Stimulated activated naive CD8-positive, alpha-beta T cell treated with anti-CD3 and anti-CD28 coated beads, Interleukin-15, Interleukin-2, amounts not matched to agents 100 ng/mL and 50 ng/mL, for 24 hours (primary cell): ENCODE data around the gene ATP10A.

ENCODE experiments used
- H3K27ac Mint-ChIP-seq: one replicate; pipeline ENCODE4 v1.8.0; 2021; ENCODE audit warnings: mild to moderate bottlenecking, mixed read lengths
- H3K27me3 Mint-ChIP-seq: one replicate; pipeline ENCODE4 v1.8.0; 2021; ENCODE audit warnings: mixed read lengths
- H3K36me3 Mint-ChIP-seq: one replicate; pipeline ENCODE4 v1.8.0; 2021; ENCODE audit warnings: low read depth, mixed read lengths
- H3K4me1 Mint-ChIP-seq: one replicate; pipeline ENCODE4 v1.8.0; 2021; ENCODE audit warnings: low read depth, mixed read lengths
- H3K4me3 Mint-ChIP-seq: one replicate; pipeline ENCODE4 v1.8.0; 2021; ENCODE audit warnings: mild to moderate bottlenecking, mixed read lengths
- H3K9me3 Mint-ChIP-seq: one replicate; pipeline ENCODE4 v1.8.0; 2021; ENCODE audit warnings: mixed read lengths

The ATP10A gene

DNA sequence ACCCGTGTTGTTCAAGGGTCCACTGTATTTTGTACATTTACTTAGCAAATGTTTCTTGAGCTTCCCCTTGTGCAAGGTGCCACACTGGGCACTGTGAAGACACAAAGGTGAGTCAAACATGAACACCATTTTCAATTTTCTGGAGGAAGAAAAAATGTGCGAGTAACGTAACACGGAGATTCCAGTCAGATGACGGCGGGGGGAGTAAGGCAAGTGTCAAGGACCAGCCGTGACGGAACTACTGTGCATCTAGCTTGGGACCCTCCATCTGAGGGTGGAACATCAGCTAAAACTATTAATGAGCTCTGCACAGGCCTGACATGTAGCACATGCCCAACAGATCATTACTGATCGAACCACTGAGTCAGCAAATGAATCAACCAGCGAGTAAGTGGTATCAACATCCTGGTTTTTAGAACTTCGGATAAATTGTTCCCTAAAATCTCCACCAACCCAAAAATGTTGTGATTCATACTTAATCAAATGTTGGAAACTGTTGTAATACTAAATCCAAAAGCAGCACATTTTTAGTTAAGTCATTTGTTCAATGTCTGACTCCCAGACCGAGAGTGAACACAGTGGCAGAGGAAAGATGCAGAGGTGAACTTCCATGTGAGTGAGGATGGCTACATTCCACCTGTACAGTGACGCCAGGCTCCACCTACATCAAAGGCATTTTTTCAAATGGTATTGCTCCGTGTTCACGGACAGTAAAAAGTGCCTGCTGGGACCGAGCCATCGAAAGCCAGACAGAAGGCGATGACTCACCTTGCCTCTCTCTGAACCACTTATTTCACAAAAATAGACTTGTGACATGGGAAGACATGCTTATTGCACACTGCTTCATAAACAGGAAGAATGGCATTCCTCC lies 172.2 kb downstream of the ATP10A start:
- Mint-ChIP-seq H3K4me3 (no peak overlapping the region), H3K27ac (no peak overlapping the region), H3K9me3 (no peaks in the 10 kb centered on the region), H3K4me1 (no peaks in the 10 kb centered on the region), H3K36me3 (peaks cover 40% of the 10 kb centered on the region), H3K27me3 (no peaks in the 10 kb centered on the region)

DNA sequence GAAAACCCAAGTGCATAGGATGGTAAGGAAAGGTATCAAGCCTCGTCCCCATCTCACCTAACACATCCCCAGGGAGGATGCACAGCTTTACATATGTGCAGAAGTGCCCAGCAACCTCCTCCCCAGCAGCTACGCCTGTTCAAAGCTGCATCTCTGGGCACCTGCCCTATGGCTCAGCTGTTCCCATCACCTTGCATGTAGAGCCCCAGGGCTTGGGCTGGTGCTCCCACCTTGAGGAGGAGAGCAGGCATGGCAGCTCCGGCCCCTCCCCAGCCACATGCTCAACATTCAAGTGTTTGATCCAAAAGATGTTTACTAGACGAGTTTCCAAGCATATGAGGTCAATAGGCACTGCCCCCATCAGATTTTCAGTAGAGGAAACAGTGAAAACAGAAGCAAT lies 173.5 kb downstream of the ATP10A start:
- Mint-ChIP-seq H3K36me3 (peaks cover 48% of the 10 kb centered on the region), H3K27me3 (no peaks in the 10 kb centered on the region), H3K4me3 (no peak overlapping the region), H3K4me1 (no peaks in the 10 kb centered on the region), H3K9me3 (no peaks in the 10 kb centered on the region), H3K27ac (no peak overlapping the region)

DNA sequence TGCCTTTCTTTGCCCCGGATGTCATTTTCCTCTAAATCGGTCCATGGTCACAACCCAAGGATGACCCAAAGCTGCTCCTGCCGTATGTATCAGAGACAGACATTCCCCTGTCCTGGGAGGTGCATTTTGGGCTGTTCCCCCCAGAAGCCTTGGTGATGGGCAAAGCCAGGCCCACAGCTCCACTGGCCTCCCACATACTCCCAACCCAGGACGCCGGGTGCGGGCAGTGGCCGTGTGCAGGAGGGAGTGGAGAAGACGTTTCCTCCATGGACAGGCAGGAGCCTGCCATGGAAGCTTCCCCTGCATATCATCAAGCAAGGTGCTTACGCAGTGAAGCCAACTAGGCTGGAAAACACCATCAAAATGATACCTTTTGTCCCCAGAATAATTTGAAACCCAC lies 175.0 kb downstream of the ATP10A start:
- H3K4me3 Mint-ChIP-seq, result no peak overlapping the region
- H3K9me3 Mint-ChIP-seq, result no peaks in the 10 kb centered on the region
- no peaks in the 10 kb centered on the region for H3K27me3 Mint-ChIP-seq
- H3K4me1 Mint-ChIP-seq, result no peaks in the 10 kb centered on the region
- no peak overlapping the region for H3K27ac Mint-ChIP-seq
- peaks cover 53% of the 10 kb centered on the region for H3K36me3 Mint-ChIP-seq

DNA sequence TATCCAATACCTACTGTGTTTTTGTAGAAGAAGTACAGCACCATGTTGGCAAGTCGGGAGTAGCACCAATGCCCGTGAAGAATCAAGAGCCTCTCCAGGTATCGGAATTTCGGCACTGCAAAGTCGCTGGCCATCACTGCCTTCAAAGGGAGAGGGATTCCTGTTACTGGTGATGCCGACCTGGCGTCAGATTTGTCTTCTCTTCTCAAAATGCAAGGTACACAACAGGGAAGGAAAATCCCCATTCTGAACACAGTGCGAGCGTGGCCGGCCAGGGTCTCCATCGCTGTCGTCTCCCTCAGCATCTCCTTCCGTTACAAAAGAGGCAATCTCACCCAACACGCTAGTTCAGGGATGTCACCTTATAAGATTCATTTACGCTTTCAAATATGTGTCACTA lies 175.4 kb downstream of the ATP10A start:
- Mint-ChIP-seq H3K4me1 (no peaks in the 10 kb centered on the region), H3K27ac (no peak overlapping the region), H3K36me3 (peaks cover 53% of the 10 kb centered on the region), H3K27me3 (no peaks in the 10 kb centered on the region), H3K4me3 (no peak overlapping the region), H3K9me3 (no peaks in the 10 kb centered on the region)

DNA sequence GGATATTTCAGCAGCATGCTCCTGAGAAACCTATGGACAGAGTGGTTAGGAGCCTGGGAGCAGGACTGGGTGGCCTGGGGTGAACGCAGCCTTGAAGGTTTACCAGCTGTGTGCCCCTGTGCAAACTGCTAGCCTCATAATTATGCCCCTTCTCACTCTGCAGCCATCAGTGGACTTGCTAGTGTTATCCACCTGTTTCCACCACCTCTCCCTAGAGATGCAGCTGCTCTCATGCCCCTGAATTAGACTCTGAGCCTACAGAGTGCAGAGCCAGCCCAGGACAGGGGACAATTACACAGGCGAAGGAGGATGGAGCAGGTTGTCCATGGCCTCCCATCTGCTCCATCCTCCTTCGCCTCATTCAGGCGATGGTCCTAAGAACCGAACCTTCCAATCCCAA lies 175.9 kb downstream of the ATP10A start:
- H3K9me3 Mint-ChIP-seq, result no peaks in the 10 kb centered on the region
- no peaks in the 10 kb centered on the region for H3K4me1 Mint-ChIP-seq
- no peak overlapping the region for H3K4me3 Mint-ChIP-seq
- H3K27ac Mint-ChIP-seq, result no peak overlapping the region
- H3K27me3 Mint-ChIP-seq, result no peaks in the 10 kb centered on the region
- H3K36me3 Mint-ChIP-seq, result peaks cover 49% of the 10 kb centered on the region

DNA sequence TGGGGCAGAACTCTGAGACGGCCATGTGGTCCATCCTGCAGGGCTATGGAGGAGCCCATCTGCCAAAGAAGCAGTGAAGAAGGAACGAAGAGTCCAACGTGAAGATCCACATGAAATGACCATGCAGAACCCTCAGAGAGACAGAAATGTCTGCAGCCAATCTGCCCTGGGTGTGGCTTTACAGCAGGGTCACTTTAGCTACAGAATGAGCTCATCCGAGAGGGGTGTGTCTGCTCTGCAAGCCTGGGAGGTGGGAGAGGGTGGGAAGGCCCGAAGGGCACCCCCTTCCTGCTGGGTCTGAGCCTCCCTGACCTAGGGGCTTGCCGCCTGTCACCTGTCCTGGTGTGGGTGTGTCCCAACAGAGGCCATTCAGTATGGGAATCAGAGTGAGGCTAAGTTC lies 176.3 kb downstream of the ATP10A start:
- Mint-ChIP-seq H3K27me3 (no peaks in the 10 kb centered on the region), H3K9me3 (no peaks in the 10 kb centered on the region), H3K4me3 (no peak overlapping the region), H3K36me3 (peaks cover 50% of the 10 kb centered on the region), H3K4me1 (no peaks in the 10 kb centered on the region), H3K27ac (no peak overlapping the region)

DNA sequence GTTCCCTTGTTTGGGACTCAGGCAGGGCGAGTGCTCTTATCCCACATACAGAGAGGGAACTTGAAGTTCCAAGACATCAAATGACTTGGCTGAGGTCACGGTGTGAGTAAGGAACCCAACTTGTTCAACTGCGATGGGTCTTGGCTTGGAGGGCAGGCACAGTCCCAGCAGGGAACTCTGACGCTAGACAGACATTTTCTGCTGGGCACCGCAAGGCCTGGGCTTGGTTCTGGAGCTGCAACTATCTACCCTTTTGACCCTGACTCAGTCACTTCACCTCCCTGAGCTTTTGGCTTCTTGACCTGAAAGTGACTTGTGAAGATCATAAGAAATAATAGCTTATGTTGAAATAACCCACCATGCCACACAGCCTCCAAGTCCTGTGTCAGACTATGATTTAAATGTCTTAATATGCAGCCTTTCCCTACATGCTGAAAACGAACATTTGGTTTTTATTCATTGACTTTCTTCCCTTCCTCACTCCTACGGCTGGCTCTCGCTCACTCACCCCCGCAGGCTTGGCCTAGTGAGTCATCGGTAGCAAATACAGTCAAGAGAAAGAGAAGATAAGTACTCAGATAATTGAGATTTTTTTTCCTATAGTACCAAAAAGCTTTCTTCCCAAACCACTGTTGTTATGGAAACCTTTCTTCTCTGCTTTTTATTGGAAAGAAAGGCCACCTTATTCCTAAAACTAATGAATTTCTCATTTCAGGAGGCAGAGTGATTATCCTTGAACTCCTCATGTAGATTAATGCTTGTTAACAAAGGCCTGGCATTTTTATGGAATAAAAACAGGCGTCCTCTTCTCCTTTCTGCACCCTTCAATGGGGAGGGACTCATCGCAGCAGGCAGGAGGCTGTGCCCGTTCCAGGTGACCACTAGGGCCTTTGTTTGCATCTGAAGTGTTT lies 178.4 kb downstream of the ATP10A start:
- H3K36me3 Mint-ChIP-seq, result peaks cover 54% of the 10 kb centered on the region
- H3K4me3 Mint-ChIP-seq, result no peak overlapping the region
- no peaks in the 10 kb centered on the region for H3K4me1 Mint-ChIP-seq
- H3K27me3 Mint-ChIP-seq, result no peaks in the 10 kb centered on the region
- H3K9me3 Mint-ChIP-seq, result no peaks in the 10 kb centered on the region
- H3K27ac Mint-ChIP-seq, result no peak overlapping the region

DNA sequence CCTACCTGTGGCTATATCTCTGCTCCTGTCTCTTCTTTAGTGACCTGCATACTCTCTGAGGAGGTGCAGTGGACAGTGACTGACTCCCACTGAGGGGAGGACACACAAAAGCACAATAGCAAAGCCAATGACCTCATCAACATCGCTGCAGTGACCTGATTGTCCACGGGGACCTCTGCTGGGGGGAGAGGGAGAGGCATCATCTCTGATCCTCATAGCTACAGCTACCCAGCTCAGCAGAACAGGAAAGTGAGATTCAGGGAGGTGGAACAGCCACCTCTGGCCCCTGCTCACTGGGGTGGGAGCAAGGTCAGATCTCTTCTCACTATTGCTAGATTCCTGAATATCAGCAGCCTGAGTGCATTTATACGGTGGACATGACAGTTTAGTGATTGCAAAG lies 179.2 kb downstream of the ATP10A start:
- Mint-ChIP-seq H3K4me3 (no peak overlapping the region), H3K27ac (no peak overlapping the region), H3K9me3 (no peaks in the 10 kb centered on the region), H3K4me1 (no peaks in the 10 kb centered on the region), H3K36me3 (peaks cover 55% of the 10 kb centered on the region), H3K27me3 (no peaks in the 10 kb centered on the region)

DNA sequence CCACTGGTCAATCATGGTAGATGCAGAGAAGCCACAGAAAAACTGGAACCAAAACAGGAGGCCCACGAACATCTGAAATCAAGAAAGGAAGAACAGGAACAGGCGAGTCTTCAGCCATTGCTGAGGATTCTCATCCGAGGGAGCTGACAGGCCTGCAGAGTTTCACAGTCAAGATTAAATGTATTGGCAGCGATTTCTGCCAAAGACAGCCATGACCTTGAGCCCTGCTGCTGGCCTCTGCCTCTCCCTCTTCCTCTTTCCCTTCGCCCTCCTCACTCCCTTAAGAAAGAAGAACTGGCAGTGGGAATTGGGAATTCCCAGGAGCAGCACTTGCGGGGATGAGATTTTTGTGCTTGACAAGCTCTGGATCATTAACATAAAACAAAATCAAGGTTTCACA lies 179.7 kb downstream of the ATP10A start:
- no peaks in the 10 kb centered on the region for H3K4me1 Mint-ChIP-seq
- no peak overlapping the region for H3K4me3 Mint-ChIP-seq
- peaks cover 59% of the 10 kb centered on the region for H3K36me3 Mint-ChIP-seq
- no peak overlapping the region for H3K27ac Mint-ChIP-seq
- H3K27me3 Mint-ChIP-seq, result no peaks in the 10 kb centered on the region
- no peaks in the 10 kb centered on the region for H3K9me3 Mint-ChIP-seq

DNA sequence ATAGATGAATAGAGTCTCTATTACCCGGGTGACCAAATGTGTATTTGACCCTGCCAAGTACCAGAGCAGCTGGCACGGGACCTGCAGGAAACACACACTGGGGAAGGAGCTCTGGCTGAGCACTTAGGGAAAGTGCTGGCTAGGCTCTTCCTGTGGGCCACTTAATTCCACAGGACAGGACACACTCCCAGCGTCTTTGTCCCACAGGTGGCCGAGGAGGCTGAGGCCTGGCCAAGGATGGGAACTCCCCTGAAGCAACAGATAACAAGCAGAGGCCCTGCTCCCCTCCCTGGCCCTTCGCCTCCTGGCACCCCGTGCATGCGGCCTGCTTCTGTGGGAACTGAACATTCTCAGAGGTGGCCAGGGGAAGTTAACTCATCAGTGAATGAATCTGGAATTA lies 180.8 kb downstream of the ATP10A start:
- Mint-ChIP-seq H3K36me3 (peaks cover 55% of the 10 kb centered on the region), H3K27ac (no peak overlapping the region), H3K9me3 (no peaks in the 10 kb centered on the region), H3K4me3 (no peak overlapping the region), H3K4me1 (no peaks in the 10 kb centered on the region), H3K27me3 (no peaks in the 10 kb centered on the region)

DNA sequence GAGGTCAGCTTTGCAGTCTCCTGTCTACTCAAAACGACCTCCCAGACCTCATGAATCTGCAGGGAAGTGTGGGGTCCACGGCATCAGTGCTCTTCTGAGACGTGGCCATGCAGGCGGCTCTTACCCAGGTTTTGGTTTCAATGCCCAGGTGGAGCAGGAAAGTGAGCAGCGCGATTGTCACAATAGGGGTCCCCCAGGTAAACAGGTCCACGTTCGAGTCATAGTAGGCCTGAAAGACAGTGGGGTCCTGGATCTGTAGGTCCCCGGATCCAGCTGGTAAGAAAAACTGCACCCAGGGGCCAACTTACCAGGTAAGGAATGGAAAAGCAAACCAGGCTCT lies 182.5 kb downstream of the ATP10A start:
- Mint-ChIP-seq H3K4me3 (no peak overlapping the region), H3K36me3 (peaks cover 52% of the 10 kb centered on the region), H3K27me3 (no peaks in the 10 kb centered on the region), H3K4me1 (no peaks in the 10 kb centered on the region), H3K27ac (no peak overlapping the region), H3K9me3 (no peaks in the 10 kb centered on the region)

DNA sequence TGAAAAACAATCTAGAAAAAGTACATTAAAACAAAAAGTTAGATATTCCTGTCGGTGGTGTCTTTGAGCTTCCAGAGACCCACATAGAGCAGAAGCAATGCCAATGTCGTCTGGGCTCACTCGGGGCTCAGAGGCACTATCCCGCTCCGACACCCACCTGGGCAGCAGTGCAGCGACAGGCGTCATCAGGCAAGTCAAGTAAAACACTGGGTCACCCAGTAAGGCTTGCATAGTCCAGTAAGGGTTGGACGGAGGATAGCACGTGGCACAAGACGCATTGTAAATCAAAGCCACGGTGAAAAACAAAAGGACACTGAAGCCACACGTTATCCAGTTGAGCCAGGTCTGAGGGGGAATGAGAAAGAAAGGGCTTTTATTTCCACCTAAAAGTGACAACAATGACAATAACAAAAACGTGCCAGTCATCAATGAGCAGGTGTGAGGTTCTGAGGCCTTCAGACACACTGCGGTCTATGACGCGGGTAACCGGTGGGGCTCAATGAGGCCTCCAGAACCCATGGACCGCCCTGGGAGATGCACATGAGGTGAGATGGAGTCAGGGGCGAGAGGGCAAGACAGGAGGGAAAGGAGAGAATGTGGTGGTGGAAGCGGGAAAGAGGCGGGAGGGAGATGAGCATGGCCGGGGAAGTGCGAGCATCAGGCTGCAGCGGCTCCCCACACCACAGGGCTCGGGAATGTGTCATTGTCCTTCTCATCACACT lies 183.0 kb downstream of the ATP10A start:
- Mint-ChIP-seq H3K9me3 (no peaks in the 10 kb centered on the region), H3K4me1 (no peaks in the 10 kb centered on the region), H3K27me3 (no peaks in the 10 kb centered on the region), H3K36me3 (peaks cover 49% of the 10 kb centered on the region), H3K4me3 (no peak overlapping the region), H3K27ac (no peak overlapping the region)

DNA sequence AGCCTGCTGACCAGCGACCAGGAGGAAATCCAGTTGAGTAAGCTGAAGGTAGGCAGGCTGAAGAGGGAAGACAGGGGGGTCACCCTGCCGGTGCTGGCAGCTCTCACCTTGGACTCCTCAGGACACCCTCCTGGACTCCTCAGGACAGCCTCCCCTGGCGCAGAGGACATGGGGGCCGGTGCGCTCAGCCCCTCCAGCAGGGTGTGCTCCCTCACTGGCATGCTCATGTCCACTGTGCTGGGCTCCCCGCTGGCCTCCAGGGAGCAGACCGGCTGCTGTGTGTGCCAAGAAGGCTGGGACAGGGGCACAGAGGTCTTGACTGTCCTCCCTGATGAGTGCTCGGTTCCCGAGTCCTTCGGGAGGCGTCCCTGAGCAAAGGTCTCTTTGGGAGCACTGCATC lies 183.6 kb downstream of the ATP10A start:
- no peaks in the 10 kb centered on the region for H3K9me3 Mint-ChIP-seq
- H3K36me3 Mint-ChIP-seq, result peaks cover 43% of the 10 kb centered on the region
- no peaks in the 10 kb centered on the region for H3K27me3 Mint-ChIP-seq
- H3K4me3 Mint-ChIP-seq, result no peak overlapping the region
- no peak overlapping the region for H3K27ac Mint-ChIP-seq
- no peaks in the 10 kb centered on the region for H3K4me1 Mint-ChIP-seq

DNA sequence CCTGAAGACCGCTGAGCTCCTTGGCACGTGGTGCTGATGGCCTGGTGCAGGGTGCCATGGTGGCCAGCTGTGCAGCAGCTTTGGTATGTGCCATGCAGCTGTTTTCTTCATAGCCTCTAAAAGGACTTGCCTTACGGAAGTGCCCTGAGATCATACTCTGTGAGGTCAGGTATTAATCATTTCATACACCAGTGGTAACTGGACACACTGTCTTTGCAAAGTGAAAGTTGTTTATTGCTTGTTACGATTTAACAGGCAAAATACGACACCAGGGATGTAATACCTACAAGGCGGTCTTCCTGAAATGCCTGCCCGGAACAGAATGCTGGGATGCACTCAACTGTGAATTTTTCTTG lies 184.6 kb downstream of the ATP10A start:
- Mint-ChIP-seq H3K4me3 (no peak overlapping the region), H3K27me3 (no peaks in the 10 kb centered on the region), H3K36me3 (peaks cover 33% of the 10 kb centered on the region), H3K4me1 (no peaks in the 10 kb centered on the region), H3K27ac (no peak overlapping the region), H3K9me3 (no peaks in the 10 kb centered on the region)
